Measurements from ENCODE around the gene XXYLT1. TPM values are rescaled to one million over a fixed set of nuclear protein-coding genes. Genes with fewer than 3 reads are reported as not detected.

The XXYLT1 gene
- polyA plus RNA-seq, 4 donors: 0.81 to 11.7 (median 4.6) TPM

- H3K4me3 ChIP-seq (ENCODE audit: low read depth in 1 of 3, low read length in 3 of 3): no peak overlapping the region
- FAIRE-seq: no peak
Observed at GRCh38 chr3:195179776-195180489, 91.0 kb downstream of the XXYLT1 start.

GRCh38 chr3:195178124-195178910, 92.6 kb downstream of the XXYLT1 start:
- Histone ChIP-seq H3K9me3 (ENCODE audit: control insufficient read depth in 2 of 2, insufficient read depth in 1 of 2, low read depth in 1 of 2, low read length in 1 of 2) (no peaks in the 10 kb centered on the region), H3K36me3 (ENCODE audit: control insufficient read depth in 3 of 3, insufficient read depth in 2 of 3, low read depth in 1 of 3, low read length in 3 of 3) (peaks cover 0 to 7% (median 0%) of the 10 kb centered on the region in 3 donors), H3K4me3 (ENCODE audit: low read depth in 1 of 3, low read length in 3 of 3) (no peak overlapping the region), H3K4me1 (ENCODE audit: control insufficient read depth in 3 of 3, insufficient read depth in 2 of 3, low read depth in 1 of 3, low read length in 2 of 3) (peaks cover 0 to 24% (median 0%) of the 10 kb centered on the region in 3 donors), H3K27me3 (ENCODE audit: control insufficient read depth in 3 of 3, insufficient read depth in 3 of 3, low read length in 3 of 3) (no peaks in the 10 kb centered on the region), H3K27ac (ENCODE audit: low read depth in 1 of 3, low read length in 2 of 3) (no peak overlapping the region)
- FAIRE-seq: no peak
- 73 to 85% (median 82%) methylated on average over 17 of the region's 17 CpGs for WGBS, 3 donors
- no peak for DNase-seq

More at GRCh38 chr3:195179776-195180489, 91.0 kb downstream of the XXYLT1 start:
- Histone ChIP-seq H3K27ac (ENCODE audit: low read depth in 1 of 3, low read length in 2 of 3) (peak overlapping the region in 2 of 3 donors; percentile 64 to 71), H3K36me3 (ENCODE audit: control insufficient read depth in 3 of 3, insufficient read depth in 2 of 3, low read depth in 1 of 3, low read length in 3 of 3) (peaks cover 0 to 6% (median 0%) of the 10 kb centered on the region in 3 donors), H3K27me3 (ENCODE audit: control insufficient read depth in 3 of 3, insufficient read depth in 3 of 3, low read length in 3 of 3) (no peaks in the 10 kb centered on the region), H3K9me3 (ENCODE audit: control insufficient read depth in 2 of 2, insufficient read depth in 1 of 2, low read depth in 1 of 2, low read length in 1 of 2) (no peaks in the 10 kb centered on the region), H3K4me1 (ENCODE audit: control insufficient read depth in 3 of 3, insufficient read depth in 2 of 3, low read depth in 1 of 3, low read length in 2 of 3) (peaks cover 0 to 24% (median 0%) of the 10 kb centered on the region in 3 donors)
- WGBS, 3 donors: 70 to 91% (median 79%) methylated on average over 24 of the region's 24 CpGs
- no peak for DNase-seq

GRCh38 chr3:195177422-195178123, 93.4 kb downstream of the XXYLT1 start:
- H3K9me3 ChIP-seq (ENCODE audit: control insufficient read depth in 2 of 2, insufficient read depth in 1 of 2, low read depth in 1 of 2, low read length in 1 of 2): no peaks in the 10 kb centered on the region
- FAIRE-seq (no peak), DNase-seq (no peak)
- no peak overlapping the region for H3K4me3 ChIP-seq (ENCODE audit: low read depth in 1 of 3, low read length in 3 of 3)
- no peak overlapping the region for H3K27ac ChIP-seq (ENCODE audit: low read depth in 1 of 3, low read length in 2 of 3)
- peaks cover 0 to 7% (median 0%) of the 10 kb centered on the region in 3 donors for H3K36me3 ChIP-seq (ENCODE audit: control insufficient read depth in 3 of 3, insufficient read depth in 2 of 3, low read depth in 1 of 3, low read length in 3 of 3)
- peaks cover 0 to 24% (median 0%) of the 10 kb centered on the region in 3 donors for H3K4me1 ChIP-seq (ENCODE audit: control insufficient read depth in 3 of 3, insufficient read depth in 2 of 3, low read depth in 1 of 3, low read length in 2 of 3)
- WGBS, 3 donors: 94 to 98% (median 95%) methylated on average over 6 of the region's 6 CpGs
- H3K27me3 ChIP-seq (ENCODE audit: control insufficient read depth in 3 of 3, insufficient read depth in 3 of 3, low read length in 3 of 3): no peaks in the 10 kb centered on the region

GRCh38 chr3:195176776-195177175, 94.2 kb downstream of the XXYLT1 start:
- FAIRE-seq (no peak), DNase-seq (no peak)
- H3K4me3 ChIP-seq (ENCODE audit: low read depth in 1 of 3, low read length in 3 of 3): no peak overlapping the region
- H3K36me3 ChIP-seq (ENCODE audit: control insufficient read depth in 3 of 3, insufficient read depth in 2 of 3, low read depth in 1 of 3, low read length in 3 of 3): peaks cover 0 to 7% (median 0%) of the 10 kb centered on the region in 3 donors
- H3K27ac ChIP-seq (ENCODE audit: low read depth in 1 of 3, low read length in 2 of 3): no peak overlapping the region
- H3K9me3 ChIP-seq (ENCODE audit: control insufficient read depth in 2 of 2, insufficient read depth in 1 of 2, low read depth in 1 of 2, low read length in 1 of 2): no peaks in the 10 kb centered on the region
- 95 to 96% (median 96%) methylated on average over 11 to 12 of the region's 12 CpGs for WGBS, 3 donors
- H3K4me1 ChIP-seq (ENCODE audit: control insufficient read depth in 3 of 3, insufficient read depth in 2 of 3, low read depth in 1 of 3, low read length in 2 of 3): peaks cover 0 to 20% (median 0%) of the 10 kb centered on the region in 3 donors
- H3K27me3 ChIP-seq (ENCODE audit: control insufficient read depth in 3 of 3, insufficient read depth in 3 of 3, low read length in 3 of 3): no peaks in the 10 kb centered on the region

- DNase-seq: no peak
- no peak for FAIRE-seq
- WGBS, 3 donors: 95 to 96% (median 95%) methylated on average over 13 of the region's 13 CpGs
- Histone ChIP-seq H3K27me3 (ENCODE audit: control insufficient read depth in 3 of 3, insufficient read depth in 3 of 3, low read length in 3 of 3) (no peaks in the 10 kb centered on the region), H3K27ac (ENCODE audit: low read depth in 1 of 3, low read length in 2 of 3) (no peak overlapping the region), H3K9me3 (ENCODE audit: control insufficient read depth in 2 of 2, insufficient read depth in 1 of 2, low read depth in 1 of 2, low read length in 1 of 2) (no peaks in the 10 kb centered on the region), H3K4me1 (ENCODE audit: control insufficient read depth in 3 of 3, insufficient read depth in 2 of 3, low read depth in 1 of 3, low read length in 2 of 3) (peaks cover 0 to 17% (median 0%) of the 10 kb centered on the region in 3 donors), H3K4me3 (ENCODE audit: low read depth in 1 of 3, low read length in 3 of 3) (no peak overlapping the region), H3K36me3 (ENCODE audit: control insufficient read depth in 3 of 3, insufficient read depth in 2 of 3, low read depth in 1 of 3, low read length in 3 of 3) (peaks cover 0 to 7% (median 0%) of the 10 kb centered on the region in 3 donors)
Observed at GRCh38 chr3:195175476-195176337, 95.3 kb downstream of the XXYLT1 start.

- H3K36me3 ChIP-seq (ENCODE audit: control insufficient read depth in 3 of 3, insufficient read depth in 2 of 3, low read depth in 1 of 3, low read length in 3 of 3): peaks cover 0 to 7% (median 0%) of the 10 kb centered on the region in 3 donors
- no peak overlapping the region for H3K27ac ChIP-seq (ENCODE audit: low read depth in 1 of 3, low read length in 2 of 3)
- WGBS, 3 donors: 94 to 96% (median 96%) methylated on average over 11 of the region's 11 CpGs
- peaks cover 0 to 16% (median 0%) of the 10 kb centered on the region in 3 donors for H3K4me1 ChIP-seq (ENCODE audit: control insufficient read depth in 3 of 3, insufficient read depth in 2 of 3, low read depth in 1 of 3, low read length in 2 of 3)
- no peak for DNase-seq
- FAIRE-seq: no peak
- no peak overlapping the region for H3K4me3 ChIP-seq (ENCODE audit: low read depth in 1 of 3, low read length in 3 of 3)
- no peaks in the 10 kb centered on the region for H3K27me3 ChIP-seq (ENCODE audit: control insufficient read depth in 3 of 3, insufficient read depth in 3 of 3, low read length in 3 of 3)
- H3K9me3 ChIP-seq (ENCODE audit: control insufficient read depth in 2 of 2, insufficient read depth in 1 of 2, low read depth in 1 of 2, low read length in 1 of 2): no peaks in the 10 kb centered on the region
Observed at GRCh38 chr3:195175076-195175475, 95.9 kb downstream of the XXYLT1 start.

GRCh38 chr3:195173657-195174056, 97.3 kb downstream of the XXYLT1 start:
- Histone ChIP-seq H3K36me3 (ENCODE audit: control insufficient read depth in 3 of 3, insufficient read depth in 2 of 3, low read depth in 1 of 3, low read length in 3 of 3) (peaks cover 0 to 7% (median 0%) of the 10 kb centered on the region in 3 donors), H3K27ac (ENCODE audit: low read depth in 1 of 3, low read length in 2 of 3) (no peak overlapping the region), H3K9me3 (ENCODE audit: control insufficient read depth in 2 of 2, insufficient read depth in 1 of 2, low read depth in 1 of 2, low read length in 1 of 2) (no peaks in the 10 kb centered on the region), H3K4me1 (ENCODE audit: control insufficient read depth in 3 of 3, insufficient read depth in 2 of 3, low read depth in 1 of 3, low read length in 2 of 3) (peaks cover 0 to 3% (median 0%) of the 10 kb centered on the region in 3 donors), H3K4me3 (ENCODE audit: low read depth in 1 of 3, low read length in 3 of 3) (no peak overlapping the region), H3K27me3 (ENCODE audit: control insufficient read depth in 3 of 3, insufficient read depth in 3 of 3, low read length in 3 of 3) (no peaks in the 10 kb centered on the region)
- WGBS, 3 donors: 86 to 88% (median 87%) methylated on average over 9 of the region's 9 CpGs
- DNase-seq (no peak), FAIRE-seq (no peak)

Data from small intestine (tissue), 7 donors.